Tibial nerve (tissue), 4 donors: Measurements from ENCODE around the gene PRXL2A.

Experiments used
- CTCF ChIP-seq, 5 experiments: fragments of 200-600 bp in 3 of 5; fragments of 450-650 bp in 2 of 5; sonication (generic) in 3 of 5; IDR thresholded peaks; one replicate each; pipeline ENCODE4 v1.5.1; 2016 to 2019; ENCODE audit warnings: antibody characterized with exemption in 5 of 5, mild to moderate bottlenecking in 3 of 5, moderate library complexity in 2 of 5
- EP300 ChIP-seq, 2 donors: sonication (generic); formaldehyde crosslinking; IDR thresholded peaks; one replicate each; pipeline ENCODE4 v1.6.1; 2017; ENCODE audit warnings: antibody characterized with exemption in 2 of 2, mild to moderate bottlenecking in 1 of 2

GRCh38 chr10:80458263-80458625, 49.9 kb downstream of the PRXL2A start:
- no peak for TF ChIP-seq CTCF (IDR thresholded peaks at IDR 0.05)
- no peak for TF ChIP-seq EP300 (IDR thresholded peaks at IDR 0.05)
